K562 (cell line): Measurements from ENCODE around the gene UTP14C. TPM values are rescaled to one million over a fixed set of nuclear protein-coding genes. Genes with fewer than 3 reads are reported as not detected.

Experiments used
- ATAC-seq: fragments of 200-7000 bp; cut with Tn5 transposase; 3 replicates; pipeline ENCODE4 v1.9.1; 2020; ENCODE audit warnings: moderate library complexity
- BruUV-seq: library from RNA; stranded (reverse); fragments of 400-500 nt; replicated peaks from 2 replicates; lab custom pipeline; 2021; lab: Mats Ljungman, UMichigan
- CTCF ChIA-PET: fragments of 300-600 bp; formaldehyde crosslinking; extraction: SDS; loops from one replicate; lab custom pipeline; 2021; ENCODE audit warnings: low intra/inter-chr PET ratio; lab: Yijun Ruan, JAX
- POLR2A ChIA-PET: fragments of 300-600, 350-650 bp; sonication (Branson Sonifier 250); formaldehyde crosslinking; extraction: SDS; loops from one replicate; lab custom pipeline; 2021; ENCODE audit warnings: antibody characterized with exemption, inconsistent platforms; lab: Yijun Ruan, JAX
- DNase-seq, 4 experiments: peaks; one replicate each; pipeline versions ENCODE4 v3.0.0 to v3.0.0-alpha.2; 2011 to 2018; ENCODE audit warnings: low spot score in 3 of 4, mixed read lengths in 3 of 4; ENCODE audit errors: extremely low read depth in 1 of 4
- FAIRE-seq: peaks from 2 replicates; lab custom pipeline; 2011; peaks lifted over from hg19 to GRCh38; lab: Jason Lieb, UNC
- H2AFZ ChIP-seq: 2 replicates; pipeline ENCODE4 v1.6.0; 2011; ENCODE audit warnings: low read depth, low read length, control low read depth, inconsistent platforms
- H3K27ac ChIP-seq: fragments of 200-600 bp; 3 replicates; pipeline ENCODE4 v1.8.0; 2011; ENCODE audit warnings: low read depth, mild to moderate bottlenecking, control low read depth, inconsistent platforms, low read length, moderate library complexity, mixed read lengths; ENCODE audit errors: extremely low read depth
- H3K27me3 ChIP-seq, 2 experiments: fragments of 300-600 bp in 1 of 2; 2 replicates in 1 of 2; 3 replicates in 1 of 2; pipeline versions ENCODE4 v1.6.0 to v1.8.0; 2011; ENCODE audit warnings: inconsistent platforms in 2 of 2, low read length in 2 of 2, mild to moderate bottlenecking in 1 of 2, mixed read lengths in 1 of 2, moderate library complexity in 1 of 2; ENCODE audit not compliant: control insufficient read depth in 2 of 2, insufficient read depth in 2 of 2
- H3K36me3 ChIP-seq: fragments of 300-600 bp; 3 replicates; pipeline ENCODE4 v1.8.0; 2011; ENCODE audit warnings: mild to moderate bottlenecking, low read length, inconsistent platforms; ENCODE audit not compliant: control insufficient read depth, insufficient read depth
- H3K4me1 ChIP-seq, 2 experiments: fragments of 200-600 bp in 1 of 2; replicated peaks in 1 of 2; 2 replicates in 1 of 2; 3 replicates in 1 of 2; pipeline versions ENCODE4 v1.5.1 to v1.8.0; 2011; ENCODE audit warnings: inconsistent platforms in 2 of 2, low read length in 2 of 2, mild to moderate bottlenecking in 1 of 2, mixed read lengths in 1 of 2, moderate library complexity in 1 of 2; ENCODE audit not compliant: control insufficient read depth in 2 of 2, insufficient read depth in 2 of 2
- H3K4me2 ChIP-seq: 2 replicates; pipeline ENCODE4 v1.6.1; 2011; ENCODE audit warnings: low read length, control low read depth, inconsistent platforms, mixed read lengths; ENCODE audit not compliant: insufficient read depth
- H3K4me3 ChIP-seq: fragments of 200-600 bp; sonication (generic), shearing (Covaris generic); 2 replicates; pipeline ENCODE4 v1.5.1; 2016; ENCODE audit warnings: control low read depth, inconsistent platforms
- H3K79me2 ChIP-seq: fragments of 200-600 bp; 3 replicates; pipeline ENCODE4 v1.8.0; 2011; ENCODE audit warnings: low read length, inconsistent platforms; ENCODE audit not compliant: control insufficient read depth, insufficient read depth
- H3K9ac ChIP-seq, 2 experiments: 2 replicates each; pipeline versions ENCODE4 v1.6.0 to v1.6.1; 2011; ENCODE audit warnings: low read depth in 2 of 2, low read length in 2 of 2, control low read depth in 1 of 2, inconsistent platforms in 1 of 2, mild to moderate bottlenecking in 1 of 2, mixed read lengths in 1 of 2; ENCODE audit not compliant: insufficient read depth in 1 of 2
- H3K9me1 ChIP-seq: one replicate; pipeline ENCODE4 v1.6.0; 2011; ENCODE audit warnings: inconsistent platforms, mild to moderate bottlenecking, low read length, moderate library complexity; ENCODE audit not compliant: control insufficient read depth, insufficient read depth
- H3K9me3 ChIP-seq: replicated peaks from 2 replicates; pipeline ENCODE4 v1.5.1; 2011; ENCODE audit warnings: low read depth, low read length, inconsistent platforms; ENCODE audit not compliant: control insufficient read depth, insufficient read depth
- H4K20me1 ChIP-seq: replicated peaks from 2 replicates; pipeline ENCODE4 v1.6.1; 2011; ENCODE audit warnings: low read length, inconsistent platforms, mixed read lengths; ENCODE audit not compliant: control insufficient read depth, insufficient read depth
- CBFA2T3 ChIP-seq: fragments of 450-650 bp; IDR thresholded peaks from 2 replicates; pipeline ENCODE4 v1.6.1; 2017
- CREBBP ChIP-seq: IDR thresholded peaks from one replicate; pipeline ENCODE4 v1.6.1; 2012; ENCODE audit warnings: low read depth, mild to moderate bottlenecking, control low read depth, inconsistent platforms, low read length
- EP300 ChIP-seq: IDR thresholded peaks from 2 replicates; pipeline ENCODE4 v1.6.1; 2012; ENCODE audit warnings: low read length, improper control_type of control experiment
- FOXK2 ChIP-seq, 2 experiments: fragments of 450-650 bp; IDR thresholded peaks in 1 of 2; conservative IDR thresholded peaks in 1 of 2; 2 replicates each; pipeline ENCODE4 v1.6.1; 2016; ENCODE audit warnings: low read depth in 2 of 2, mild to moderate bottlenecking in 1 of 2
- FOXM1 ChIP-seq, 2 experiments: fragments of 450-650 bp in 1 of 2; sonication (generic) in 1 of 2; formaldehyde crosslinking in 1 of 2; IDR thresholded peaks; 2 replicates each; pipeline versions ENCODE4 v1.6.1 to v1.9.0; 2017 to 2022; ENCODE audit warnings: low read depth in 2 of 2, mild to moderate bottlenecking in 2 of 2, missing genetic modification reagents in 1 of 2, moderate library complexity in 1 of 2
- GABPA ChIP-seq: fragments of 200-800 bp; sonication (Bioruptor generic); conservative IDR thresholded peaks from 2 replicates; pipeline ENCODE4 v1.6.1; 2016; ENCODE audit warnings: low read depth, missing genetic modification characterization, missing compliant biosample characterization
- HLTF ChIP-seq: fragments of 450-650 bp; IDR thresholded peaks from 2 replicates; pipeline ENCODE4 v1.6.1; 2016
- MNT ChIP-seq, 2 experiments: fragments of 450-650 bp; conservative IDR thresholded peaks; 2 replicates each; pipeline ENCODE4 v1.6.1; 2017; ENCODE audit warnings: mild to moderate bottlenecking in 2 of 2, moderate library complexity in 2 of 2
- PCBP1 ChIP-seq: fragments of 200-400 bp; formaldehyde crosslinking; IDR thresholded peaks from 2 replicates; pipeline ENCODE4 v1.6.1; 2018; ENCODE audit warnings: mild to moderate bottlenecking, low read depth, low read length; ENCODE audit not compliant: poor library complexity, severe bottlenecking
- PKNOX1 ChIP-seq: fragments of 450-650 bp; IDR thresholded peaks from 2 replicates; pipeline ENCODE4 v1.6.1; 2016
- POLR2G ChIP-seq: fragments of 200-400 bp; formaldehyde crosslinking; IDR thresholded peaks from 2 replicates; pipeline ENCODE4 v1.6.1; 2017; ENCODE audit warnings: low read depth, mild to moderate bottlenecking, antibody characterized with exemption, low read length, moderate library complexity
- RAD21 ChIP-seq, 2 experiments: fragments of 250-450 bp in 1 of 2; fragments of 450-650 bp in 1 of 2; sonication (Bioruptor Pico) in 1 of 2; formaldehyde crosslinking in 1 of 2; IDR thresholded peaks in 1 of 2; conservative IDR thresholded peaks in 1 of 2; 2 replicates each; pipeline versions ENCODE4 v1.4.0 to v1.8.0; 2020 to 2022; ENCODE audit warnings: mild to moderate bottlenecking in 2 of 2, moderate library complexity in 1 of 2
- TCF15 ChIP-seq: fragments of 250-450 bp; sonication (Bioruptor Pico); IDR thresholded peaks from 2 replicates; pipeline ENCODE4 v1.8.0; 2022; ENCODE audit warnings: moderate library complexity, mild to moderate bottlenecking, inconsistent platforms
- TRIM28 ChIP-seq: fragments of 450-650 bp; IDR thresholded peaks from 2 replicates; pipeline ENCODE4 v1.6.1; 2017
- ZBTB7A ChIP-seq: IDR thresholded peaks from 2 replicates; pipeline ENCODE4 v1.6.1; 2011; ENCODE audit warnings: low read depth, mild to moderate bottlenecking, low read length, moderate library complexity, borderline replicate concordance; ENCODE audit not compliant: control insufficient read depth
- ZNF121 ChIP-seq: sonication (generic); formaldehyde crosslinking; conservative IDR thresholded peaks from 2 replicates; pipeline ENCODE4 v1.8.0; 2022; ENCODE audit warnings: missing genetic modification reagents
- ZNF253 ChIP-seq: fragments of 250-450 bp; sonication (Bioruptor Pico); conservative IDR thresholded peaks from 2 replicates; pipeline ENCODE4 v1.6.1; 2021; ENCODE audit warnings: mild to moderate bottlenecking
- WGBS: fragments of 100-300 bp; shearing (Covaris generic); methylation state at CpG from one replicate; pipeline ENCODE4 v1.1.6; 2016; ENCODE audit warnings: low coverage, mixed read lengths; ENCODE audit not compliant: insufficient coverage; ENCODE audit errors: missing lambda C conversion rate; 5-methylcytosine and 5-hydroxymethylcytosine counted together
- in situ Hi-C: fragments of 300-500 bp; cut with MboI; formaldehyde crosslinking; loops from 4 replicates; pipeline ENCODE4 v1.15.0; 2018; ENCODE audit warnings: inconsistent platforms, mixed read lengths
- intact Hi-C: fragments of 100-400 bp; cut with micrococcal nuclease; formaldehyde crosslinking; loops from 2 replicates; pipeline ENCODE4 v1.14.2; 2022
- polyA plus RNA-seq, 8 experiments: library from polyadenylated mRNA; depleted of rRNA in 4 of 8; stranded (reverse) in 5 of 8; unstranded in 3 of 8; fragments of >200 nt; fragmentation: Nextera tagmentation in 2 of 8; fragmentation: Illumina TruSeq in 1 of 8; extraction: Ambion mirVana in 2 of 8; extraction: Trizol in 1 of 8; gene quantifications; 2 replicates each; pipeline versions ENCODE4 v1.2.1 to v1.2.3, GENCODE V29; 2011 to 2014; ENCODE audit warnings: inconsistent platforms in 1 of 8, missing spikeins in 1 of 8
- total RNA-seq, 7 experiments: library from RNA; depleted of rRNA in 6 of 7; stranded (reverse); fragments of >200 nt in 6 of 7; fragmentation: Illumina TruSeq in 2 of 7; extraction: Trizol in 2 of 7; gene quantifications; 2 replicates each; pipeline versions ENCODE4 v1.2.1 to v1.2.3, GENCODE V29; 2011 to 2021; ENCODE audit warnings: low replicate concordance in 1 of 7

The UTP14C gene
- total and polyA plus RNA-seq, 9 of the 15 experiments (the other 6 are each of a cell fraction or from before 2014, with no cell fraction given) = 3.4 to 10.3 (median 6.0) TPM

GRCh38 chr13:52067237-52067636 is 42.7 kb downstream of the UTP14C start (continued):
- 0 out of 2 replicates have a peak, but pooled peaks have one; percentile 18 for TF ChIP-seq FOXM1 (IDR thresholded peaks at IDR 0.05; ENCODE audit: low read depth)
- TF ChIP-seq FOXM1 (CRISPR knock-in tag; IDR thresholded peaks at IDR 0.05; ENCODE audit: low read depth) = no peak
- TF ChIP-seq PCBP1 = no peak

GRCh38 chr13:52070929-52071523 is 46.5 kb downstream of the UTP14C start:
- DNase-seq (peak; percentile 54 to 77 (median 68)), ATAC-seq (peak; percentile 88), FAIRE-seq (peak; percentile 85)
- Histone ChIP-seq H3K9ac (no peak overlapping the region), H4K20me1 (no peaks in the 10 kb centered on the region), H3K79me2 (no peaks in the 10 kb centered on the region), H3K27me3 (no peaks in the 10 kb centered on the region), H2AFZ (peak overlapping the region; percentile 78), H3K27ac (peak overlapping the region; percentile 74; the same call in 2 of the 3 replicates), H3K4me3 (no peak overlapping the region), H3K9me3 (peaks cover 14% of the 10 kb centered on the region), H3K9me1 (no peaks in the 10 kb centered on the region), H3K4me2 (peak overlapping the region; percentile 37), H3K4me1 (peaks cover 0 to 13% of the 10 kb centered on the region in 2 experiments; a peak in 2 of 5 replicates), H3K36me3 (no peaks in the 10 kb centered on the region)
- ChIA-PET CTCF (interaction anchor here (1.8 kb wide), 1 partner anchor 57 kb away, joined by 5 read pairs; no protein-coding TSS in a partner anchor), POLR2A (no interaction called here)
- no TSS peak for BruUV-seq
- intact Hi-C loops (loop anchor here (1.0 kb wide), 1 partner anchor 57 kb away; no protein-coding TSS in a partner anchor), in situ Hi-C loops (no loop called here)
- WGBS = 36% methylated on average over 1 of the region's 1 CpG
- TF ChIP-seq ZNF121 (CRISPR knock-in tag) (peak; percentile 21; the same call in 1 of the 2 replicates), TRIM28 (peak; percentile 52; the same call in 1 of the 2 replicates), RAD21 (CRISPR knock-in tag; conservative IDR thresholded peaks at IDR 0.05 in 1 of 2, IDR thresholded peaks at IDR 0.05 in 1 of 2) (peak in 1 of 2 experiments; percentile 73; a peak in 3 of 4 replicates), CREBBP (no peak), MNT (conservative IDR thresholded peaks at IDR 0.05) (0 out of 4 replicates have a peak, but pooled peaks of 1 of the 2 experiments have one; percentile 25), CBFA2T3 (no peak), ZNF253 (no peak), TCF15 (CRISPR knock-in tag) (no peak), PKNOX1 (0 out of 2 replicates have a peak, but pooled peaks have one; percentile 10), GABPA (0 out of 2 replicates have a peak, but pooled peaks have one; percentile 21), EP300 (peak; percentile 37; the same call in 1 of the 2 replicates), ZBTB7A (0 out of 2 replicates have a peak, but pooled peaks have one; percentile 52), FOXK2 (conservative IDR thresholded peaks at IDR 0.05 in 1 of 2, IDR thresholded peaks at IDR 0.05 in 1 of 2; ENCODE audit: low read depth in 2 of 2) (peak in 1 of 2 experiments; percentile 34; a peak in 1 of 4 replicates), POLR2G (no peak), HLTF (peak; percentile 67; the same call in 1 of the 2 replicates)
